Bronchial epithelial cell (primary cell): ENCODE data around the gene TMEM50A. TPM values are rescaled to one million over a fixed set of nuclear protein-coding genes. Genes with fewer than 3 reads are reported as not detected.
"Not testable (repeated sequence)": the region's sequence is repeated elsewhere in the genome, so short reads cannot be mapped to it uniquely, and the experiment has no call there.

Experiments
- DNase-seq: peaks from one replicate; pipeline ENCODE4 v3.0.0-alpha.2; 2010; ENCODE audit warnings: low read depth
- FAIRE-seq: peaks from 2 replicates; lab custom pipeline; 2011; peaks lifted over from hg19 to GRCh38; lab: Jason Lieb, UNC
- H3K27me3 ChIP-seq: 2 replicates; pipeline ENCODE4 v1.5.1; 2011; ENCODE audit warnings: low read length; ENCODE audit not compliant: control insufficient read depth, insufficient read depth
- H3K36me3 ChIP-seq: 2 replicates; pipeline ENCODE4 v1.5.1; 2011; ENCODE audit warnings: low read length; ENCODE audit not compliant: control insufficient read depth, insufficient read depth
- H3K4me3 ChIP-seq: 2 replicates; pipeline ENCODE4 v1.5.1; 2011; ENCODE audit warnings: mild to moderate bottlenecking, low read depth, low read length, control low read depth
- CTCF ChIP-seq: IDR thresholded peaks from 2 replicates; pipeline ENCODE4 v1.5.1; 2011; ENCODE audit warnings: mild to moderate bottlenecking, moderate library complexity, low read length, control low read depth, inconsistent platforms; ENCODE audit not compliant: insufficient read depth, severe bottlenecking
- total RNA-seq: library from RNA; depleted of rRNA; stranded (reverse); fragments of >200 nt; gene quantifications from 2 replicates; pipeline ENCODE4 v1.2.1, GENCODE V29; 2014

The TMEM50A gene
- total RNA-seq, 1 donor from 2014 or later: 105 TPM

- Histone ChIP-seq H3K27me3 (no peaks in the 10 kb centered on the region), H3K4me3 (no peak overlapping the region), H3K36me3 (no peaks in the 10 kb centered on the region)
- FAIRE-seq (no peak), DNase-seq (no peak)
- no peak for TF ChIP-seq CTCF
Observed at GRCh38 chr1:25392841-25393240, 54.7 kb downstream of the TMEM50A start.

DNA sequence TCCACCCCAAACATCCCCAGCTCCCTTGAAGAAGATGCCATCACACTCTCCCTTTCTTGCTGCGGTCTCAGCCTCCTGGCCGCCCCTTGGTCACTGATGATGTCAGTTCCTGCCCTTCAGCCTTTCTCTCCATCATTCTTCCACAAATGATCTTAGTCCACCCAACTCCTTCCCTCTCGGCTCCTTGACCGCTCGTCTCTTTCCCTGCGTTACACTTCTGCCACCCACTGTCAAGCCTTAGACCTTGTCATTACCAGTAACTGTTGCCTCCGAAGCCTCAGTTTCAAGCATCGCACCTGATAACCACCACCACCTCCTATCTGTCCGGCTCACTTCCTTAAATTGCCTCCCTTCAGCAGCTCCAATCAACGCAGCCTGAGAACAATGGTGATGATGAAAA, 59.4 kb downstream of the TMEM50A start:
- H3K36me3 ChIP-seq, DNase-seq, FAIRE-seq, H3K4me3 ChIP-seq, H3K27me3 ChIP-seq: not testable (repeated sequence)

- not testable (repeated sequence) for H3K27me3 ChIP-seq, FAIRE-seq, DNase-seq, H3K36me3 ChIP-seq, H3K4me3 ChIP-seq
Observed at GRCh38 chr1:25398079-25398478, 59.9 kb downstream of the TMEM50A start.

- TF ChIP-seq CTCF: peak; percentile 37
- not testable (repeated sequence) for H3K4me3 ChIP-seq, DNase-seq, H3K27me3 ChIP-seq, H3K36me3 ChIP-seq
- FAIRE-seq: peak; percentile 32
Observed at GRCh38 chr1:25402947-25403803, 65.0 kb downstream of the TMEM50A start.

GRCh38 chr1:25405731-25406305, 67.7 kb downstream of the TMEM50A start:
- DNase-seq, H3K27me3 ChIP-seq, FAIRE-seq, H3K36me3 ChIP-seq, H3K4me3 ChIP-seq: not testable (repeated sequence)

DNA sequence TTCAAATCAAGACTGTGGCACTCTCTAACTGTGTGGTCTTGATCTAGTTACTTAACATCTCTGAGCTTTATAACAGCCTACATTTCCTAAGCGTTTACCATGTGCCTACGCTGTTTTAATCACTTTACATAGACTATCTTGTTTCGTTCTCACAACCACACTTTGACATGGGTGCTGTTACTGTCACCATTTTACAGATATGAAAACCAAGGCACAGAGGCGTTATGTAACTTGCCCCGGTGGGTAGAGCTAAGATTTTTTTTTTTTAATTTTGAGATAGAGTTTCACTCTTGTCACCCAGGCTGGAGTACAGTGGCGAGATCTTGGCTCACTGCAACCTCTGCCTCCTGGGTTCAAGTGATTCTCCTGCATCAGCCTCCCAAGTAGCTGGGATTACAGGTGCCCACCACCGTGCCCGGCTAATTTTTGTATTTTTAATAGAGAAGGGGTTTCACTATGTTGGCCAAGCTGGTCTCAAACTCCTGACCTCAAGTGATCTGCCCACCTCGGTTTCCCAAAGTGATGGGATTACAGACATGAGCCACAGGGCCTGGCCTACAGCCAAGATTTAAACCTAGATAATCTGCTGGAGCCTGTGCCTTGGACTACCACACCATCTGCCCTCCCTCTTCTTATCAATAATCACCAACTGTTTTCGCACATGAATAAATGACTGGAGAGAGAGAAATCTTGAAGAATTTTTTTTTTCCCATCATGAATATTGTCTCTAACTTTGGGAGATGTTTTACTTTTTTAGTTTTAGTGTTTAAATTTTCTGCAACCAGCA, 71.7 kb downstream of the TMEM50A start:
- H3K27me3 ChIP-seq, H3K36me3 ChIP-seq, H3K4me3 ChIP-seq, DNase-seq, FAIRE-seq: not testable (repeated sequence)

Other genes starting within 250 kb of the TMEM50A start
- gene SYF2, start 105.8 kb upstream of the TMEM50A start, total RNA-seq: 34.7 and 43.7 TPM in 2 replicates
- gene RSRP1, start 90.9 kb upstream of the TMEM50A start, total RNA-seq: 84.0 and 92.9 TPM in 2 replicates
- gene RHD, start 65.8 kb upstream of the TMEM50A start, total RNA-seq: not detected in 2 replicates
- 2.0 and 3.7 TPM in 2 replicates for gene RHCE, start 82.5 kb downstream of the TMEM50A start, total RNA-seq
- 11.9 and 17.4 TPM in 2 replicates for gene MACO1, start 92.6 kb downstream of the TMEM50A start, total RNA-seq
- gene LDLRAP1, start 205.3 kb downstream of the TMEM50A start, total RNA-seq: 17.1 and 17.3 TPM in 2 replicates